ENCODE results near the gene AMOTL1.

AMOTL1 gene

GRCh38 chr11:94925422-94926270 is 157.5 kb downstream of the AMOTL1 start:
- Histone ChIP-seq H3F3A (ENCODE audit: control insufficient read depth, insufficient read depth) (no peaks in the 10 kb centered on the region), H3K79me2 (ENCODE audit: control insufficient read depth, low read length) (no peaks in the 10 kb centered on the region), H3K9me2 (replicated peaks; ENCODE audit: control insufficient read depth, low read length) (no peaks in the 10 kb centered on the region), H3K4me1 (ENCODE audit: control insufficient read depth, low read length) (peaks cover 11% of the 10 kb centered on the region), H3K27me3 (ENCODE audit: control insufficient read depth, low read length) (no peaks in the 10 kb centered on the region), H4K20me1 (ENCODE audit: control insufficient read depth, insufficient read depth, low read depth, low read length) (no peaks in the 10 kb centered on the region), H3K36me3 (ENCODE audit: control insufficient read depth, low read length) (no peaks in the 10 kb centered on the region), H3K9me3 (ENCODE audit: control insufficient read depth, insufficient read depth, low read length) (no peaks in the 10 kb centered on the region), H3K4me3 (ENCODE audit: low read length) (no peak overlapping the region), H3K4me2 (ENCODE audit: low read length) (no peak overlapping the region), H3K27ac (ENCODE audit: low read depth, low read length) (no peak overlapping the region)
- TF ChIP-seq CTCF (IDR thresholded peaks at IDR 0.05; ENCODE audit: low read depth, low read length, poor library complexity, severe bottlenecking) (no peak), EZH2phosphoT487 (IDR thresholded peaks at IDR 0.05; ENCODE audit: borderline replicate concordance, low read length) (no peak)

GRCh38 chr11:94926271-94926625 is 158.1 kb downstream of the AMOTL1 start:
- H3K27me3 ChIP-seq (ENCODE audit: control insufficient read depth, low read length): no peaks in the 10 kb centered on the region
- no peaks in the 10 kb centered on the region for H3K79me2 ChIP-seq (ENCODE audit: control insufficient read depth, low read length)
- TF ChIP-seq EZH2phosphoT487 (IDR thresholded peaks at IDR 0.05; ENCODE audit: borderline replicate concordance, low read length): no peak
- no peak for TF ChIP-seq CTCF (IDR thresholded peaks at IDR 0.05; ENCODE audit: low read depth, low read length, poor library complexity, severe bottlenecking)
- no peaks in the 10 kb centered on the region for H3F3A ChIP-seq (ENCODE audit: control insufficient read depth, insufficient read depth)
- H3K36me3 ChIP-seq (ENCODE audit: control insufficient read depth, low read length): no peaks in the 10 kb centered on the region
- H3K4me2 ChIP-seq (ENCODE audit: low read length): no peak overlapping the region
- H3K4me1 ChIP-seq (ENCODE audit: control insufficient read depth, low read length): peaks cover 11% of the 10 kb centered on the region
- H3K4me3 ChIP-seq (ENCODE audit: low read length): no peak overlapping the region
- H3K9me2 ChIP-seq (replicated peaks; ENCODE audit: control insufficient read depth, low read length): no peaks in the 10 kb centered on the region
- H3K27ac ChIP-seq (ENCODE audit: low read depth, low read length): no peak overlapping the region
- H3K9me3 ChIP-seq (ENCODE audit: control insufficient read depth, insufficient read depth, low read length): no peaks in the 10 kb centered on the region
- no peaks in the 10 kb centered on the region for H4K20me1 ChIP-seq (ENCODE audit: control insufficient read depth, insufficient read depth, low read depth, low read length)

Data from DOHH2 (cell line).